Panc1 (cell line): ENCODE data around the gene TCAF1. TPM values are rescaled to one million over a fixed set of nuclear protein-coding genes. Genes with fewer than 3 reads are reported as not detected.
A peak's percentile ranks its signal among the peaks of the same experiment; 100 is the strongest.

Source experiments
- ATAC-seq: fragments of 200-7000 bp; cut with Tn5 transposase; 2 replicates; pipeline ENCODE4 v1.9.1; 2020; ENCODE audit warnings: mild to moderate bottlenecking, moderate library complexity
- BruUV-seq: library from RNA; stranded (reverse); fragments of 400-500 nt; replicated peaks from 2 replicates; lab custom pipeline; 2021; lab: Mats Ljungman, UMichigan
- CTCF ChIA-PET: fragments of 300-600 bp; sonication (Branson Sonifier 250); formaldehyde crosslinking; loops from one replicate; lab custom pipeline; 2022; ENCODE audit warnings: antibody characterized with exemption; lab: Charles Lee
- POLR2A ChIA-PET: fragments of 300-600 bp; sonication (Branson Sonifier 250); formaldehyde crosslinking; loops from one replicate; lab custom pipeline; 2022; ENCODE audit warnings: antibody characterized with exemption; lab: Charles Lee
- DNase-seq: peaks from one replicate; pipeline ENCODE4 v3.0.0-alpha.2; 2010; ENCODE audit warnings: low read depth, low spot score
- H3K27ac ChIP-seq: 2 replicates; pipeline ENCODE4 v1.5.1; 2011; ENCODE audit warnings: mild to moderate bottlenecking, low read length, inconsistent platforms
- H3K27me3 ChIP-seq: fragments of 200-500 bp; sonication (Bioruptor generic); 2 replicates; pipeline ENCODE4 v1.6.0; 2014; ENCODE audit warnings: low read length, inconsistent platforms; ENCODE audit not compliant: control insufficient read depth, insufficient read depth
- H3K36me3 ChIP-seq: fragments of 200-500 bp; sonication (Bioruptor generic); 2 replicates; pipeline ENCODE4 v1.5.1; 2014; ENCODE audit warnings: inconsistent platforms, mild to moderate bottlenecking, low read length, moderate library complexity; ENCODE audit not compliant: control insufficient read depth, insufficient read depth
- H3K4me1 ChIP-seq: 2 replicates; pipeline ENCODE4 v1.5.1; 2011; ENCODE audit warnings: inconsistent platforms, mild to moderate bottlenecking, low read length, moderate library complexity; ENCODE audit not compliant: control insufficient read depth, insufficient read depth
- H3K4me3 ChIP-seq, 2 experiments: 2 replicates each; pipeline ENCODE4 v1.5.1; 2011 to 2012; ENCODE audit warnings: low read depth in 2 of 2, low read length in 2 of 2, mild to moderate bottlenecking in 2 of 2, inconsistent platforms in 1 of 2, moderate library complexity in 1 of 2
- H3K9me3 ChIP-seq: fragments of 200-500 bp; sonication (Bioruptor generic); 2 replicates; pipeline ENCODE4 v1.5.1; 2014; ENCODE audit warnings: low read depth, mild to moderate bottlenecking, inconsistent platforms, low read length, moderate library complexity; ENCODE audit not compliant: control insufficient read depth, insufficient read depth
- POLR2AphosphoS5 ChIP-seq: IDR thresholded peaks from 2 replicates; pipeline ENCODE4 v1.6.1; 2012; ENCODE audit warnings: mild to moderate bottlenecking, low read depth, low read length, moderate library complexity
- SIN3A ChIP-seq: IDR thresholded peaks from 2 replicates; pipeline ENCODE4 v1.6.1; 2012; ENCODE audit warnings: low read depth, mild to moderate bottlenecking, low read length, moderate library complexity, borderline replicate concordance; ENCODE audit not compliant: insufficient read depth
- TCF7L2 ChIP-seq: IDR thresholded peaks from 2 replicates; pipeline ENCODE4 v1.6.1; 2011; ENCODE audit warnings: mild to moderate bottlenecking, low read depth, low read length, inconsistent platforms
- in situ Hi-C: cut with HindIII; loops from 2 replicates; pipeline ENCODE4 v1.10.0; 2016; ENCODE audit warnings: low sequenced_read_pairs, low pct_unique_long_range_greater_than_20kb
- intact Hi-C: fragments of 100-400 bp; cut with micrococcal nuclease; formaldehyde crosslinking; loops from one replicate; pipeline ENCODE4 v1.10.0; 2022; ENCODE audit not compliant: unreplicated experiment
- total RNA-seq: library from RNA; stranded (reverse); gene quantifications from one replicate; pipeline ENCODE4 v1.2.1, GENCODE V29; 2021; ENCODE audit not compliant: unreplicated experiment
- TF ChIP-seq, protein P1 (sequence below): fragments of 450-650 bp; IDR thresholded peaks from 2 replicates; pipeline ENCODE4 v1.5.1; 2017; ENCODE audit warnings: mild to moderate bottlenecking
- TF ChIP-seq, protein P2 (sequence below), 2 experiments: IDR thresholded peaks; 2 replicates each; pipeline ENCODE4 v1.6.1; 2011 to 2012; ENCODE audit warnings: low read depth in 2 of 2, control low read depth in 1 of 2, low read length in 1 of 2, mild to moderate bottlenecking in 1 of 2, moderate library complexity in 1 of 2; ENCODE audit not compliant: insufficient read depth in 1 of 2

TCAF1 gene
- total RNA-seq, 1 experiment from 2014 or later, result 35.2 TPM

GRCh38 chr7:143882604-143883078 is 19.3 kb downstream of the TCAF1 start:
- TF ChIP-seq TCF7L2 (no peak), SIN3A (no peak), POLR2AphosphoS5 (no peak)
- TF ChIP-seq, protein P1, sequence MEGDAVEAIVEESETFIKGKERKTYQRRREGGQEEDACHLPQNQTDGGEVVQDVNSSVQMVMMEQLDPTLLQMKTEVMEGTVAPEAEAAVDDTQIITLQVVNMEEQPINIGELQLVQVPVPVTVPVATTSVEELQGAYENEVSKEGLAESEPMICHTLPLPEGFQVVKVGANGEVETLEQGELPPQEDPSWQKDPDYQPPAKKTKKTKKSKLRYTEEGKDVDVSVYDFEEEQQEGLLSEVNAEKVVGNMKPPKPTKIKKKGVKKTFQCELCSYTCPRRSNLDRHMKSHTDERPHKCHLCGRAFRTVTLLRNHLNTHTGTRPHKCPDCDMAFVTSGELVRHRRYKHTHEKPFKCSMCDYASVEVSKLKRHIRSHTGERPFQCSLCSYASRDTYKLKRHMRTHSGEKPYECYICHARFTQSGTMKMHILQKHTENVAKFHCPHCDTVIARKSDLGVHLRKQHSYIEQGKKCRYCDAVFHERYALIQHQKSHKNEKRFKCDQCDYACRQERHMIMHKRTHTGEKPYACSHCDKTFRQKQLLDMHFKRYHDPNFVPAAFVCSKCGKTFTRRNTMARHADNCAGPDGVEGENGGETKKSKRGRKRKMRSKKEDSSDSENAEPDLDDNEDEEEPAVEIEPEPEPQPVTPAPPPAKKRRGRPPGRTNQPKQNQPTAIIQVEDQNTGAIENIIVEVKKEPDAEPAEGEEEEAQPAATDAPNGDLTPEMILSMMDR, result no peak
- TF ChIP-seq, protein P2, sequence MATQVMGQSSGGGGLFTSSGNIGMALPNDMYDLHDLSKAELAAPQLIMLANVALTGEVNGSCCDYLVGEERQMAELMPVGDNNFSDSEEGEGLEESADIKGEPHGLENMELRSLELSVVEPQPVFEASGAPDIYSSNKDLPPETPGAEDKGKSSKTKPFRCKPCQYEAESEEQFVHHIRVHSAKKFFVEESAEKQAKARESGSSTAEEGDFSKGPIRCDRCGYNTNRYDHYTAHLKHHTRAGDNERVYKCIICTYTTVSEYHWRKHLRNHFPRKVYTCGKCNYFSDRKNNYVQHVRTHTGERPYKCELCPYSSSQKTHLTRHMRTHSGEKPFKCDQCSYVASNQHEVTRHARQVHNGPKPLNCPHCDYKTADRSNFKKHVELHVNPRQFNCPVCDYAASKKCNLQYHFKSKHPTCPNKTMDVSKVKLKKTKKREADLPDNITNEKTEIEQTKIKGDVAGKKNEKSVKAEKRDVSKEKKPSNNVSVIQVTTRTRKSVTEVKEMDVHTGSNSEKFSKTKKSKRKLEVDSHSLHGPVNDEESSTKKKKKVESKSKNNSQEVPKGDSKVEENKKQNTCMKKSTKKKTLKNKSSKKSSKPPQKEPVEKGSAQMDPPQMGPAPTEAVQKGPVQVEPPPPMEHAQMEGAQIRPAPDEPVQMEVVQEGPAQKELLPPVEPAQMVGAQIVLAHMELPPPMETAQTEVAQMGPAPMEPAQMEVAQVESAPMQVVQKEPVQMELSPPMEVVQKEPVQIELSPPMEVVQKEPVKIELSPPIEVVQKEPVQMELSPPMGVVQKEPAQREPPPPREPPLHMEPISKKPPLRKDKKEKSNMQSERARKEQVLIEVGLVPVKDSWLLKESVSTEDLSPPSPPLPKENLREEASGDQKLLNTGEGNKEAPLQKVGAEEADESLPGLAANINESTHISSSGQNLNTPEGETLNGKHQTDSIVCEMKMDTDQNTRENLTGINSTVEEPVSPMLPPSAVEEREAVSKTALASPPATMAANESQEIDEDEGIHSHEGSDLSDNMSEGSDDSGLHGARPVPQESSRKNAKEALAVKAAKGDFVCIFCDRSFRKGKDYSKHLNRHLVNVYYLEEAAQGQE (IDR thresholded peaks at IDR 0.05; ENCODE audit: insufficient read depth in 1 of 2, low read depth in 2 of 2, low read length in 1 of 2), result no peak
- H3K4me3 ChIP-seq, result peak overlapping the region in 1 of 2 experiments; percentile 35; a peak in 1 of 4 replicates
- DNase-seq (no peak), ATAC-seq (no peak)
- H3K4me1 ChIP-seq, result no peaks in the 10 kb centered on the region
- H3K27ac ChIP-seq, result no peak overlapping the region
- no peaks in the 10 kb centered on the region for H3K36me3 ChIP-seq
- no peaks in the 10 kb centered on the region for H3K9me3 ChIP-seq
- H3K27me3 ChIP-seq, result no peaks in the 10 kb centered on the region
- in situ Hi-C loops, result no loop called here
- intact Hi-C loops, result no loop called here
- ChIA-PET POLR2A (no interaction called here), CTCF (no interaction called here)
- BruUV-seq, result no TSS peak

- intact Hi-C loops, result no loop called here
Measured at GRCh38 chr7:143882020-143882603, 19.9 kb downstream of the TCAF1 start.

More at GRCh38 chr7:143882020-143882603, 19.9 kb downstream of the TCAF1 start:
- DNase-seq (no peak), ATAC-seq (no peak)
- H3K4me3 ChIP-seq, result peak overlapping the region in 1 of 2 experiments; percentile 35; a peak in 1 of 4 replicates
- ChIA-PET POLR2A (no interaction called here), CTCF (no interaction called here)
- H3K9me3 ChIP-seq, result no peaks in the 10 kb centered on the region
- no peak overlapping the region for H3K27ac ChIP-seq
- H3K36me3 ChIP-seq, result no peaks in the 10 kb centered on the region
- in situ Hi-C loops, result no loop called here
- H3K4me1 ChIP-seq, result no peaks in the 10 kb centered on the region
- TF ChIP-seq SIN3A (no peak), POLR2AphosphoS5 (no peak), TCF7L2 (no peak)
- TF ChIP-seq, protein P1, result no peak
- TF ChIP-seq, protein P2 (IDR thresholded peaks at IDR 0.05; ENCODE audit: insufficient read depth in 1 of 2, low read depth in 2 of 2, low read length in 1 of 2), result no peak
- BruUV-seq, result no TSS peak
- no peaks in the 10 kb centered on the region for H3K27me3 ChIP-seq
